Right lobe of liver (tissue), 6 donors: ENCODE results near the gene ACACA. TPM values are rescaled to one million over a fixed set of nuclear protein-coding genes. Genes with fewer than 3 reads are reported as not detected.
A peak's percentile ranks its signal among the peaks of the same experiment; 100 is the strongest.

Experiments
- ATAC-seq, 4 donors: fragments of 200-7000 bp; cut with Tn5 transposase; one replicate each; pipeline ENCODE4 v1.9.1; 2020; ENCODE audit warnings: mild to moderate bottlenecking in 4 of 4, moderate library complexity in 4 of 4
- DNase-seq, 3 donors: peaks; one replicate each; pipeline ENCODE4 v3.0.0-alpha.2; 2020
- H3K27ac ChIP-seq, 3 donors: fragments of 200-600 bp; one replicate each; pipeline ENCODE4 v1.8.0; 2022
- H3K27me3 ChIP-seq, 2 donors: fragments of 200-600 bp; one replicate each; pipeline ENCODE4 v1.8.0; 2022
- H3K36me3 ChIP-seq, 4 donors: fragments of 200-600 bp; sonication (generic) in 1 of 4; one replicate each; pipeline versions ENCODE4 v1.5.1 to v1.8.0; 2017 to 2022; ENCODE audit warnings: control low read depth in 1 of 4
- H3K4me1 ChIP-seq, 4 donors: fragments of 200-600 bp; sonication (generic) in 1 of 4; one replicate each; pipeline versions ENCODE4 v1.5.1 to v1.8.0; 2017 to 2022; ENCODE audit warnings: control low read depth in 1 of 4
- H3K4me3 ChIP-seq, 3 donors: fragments of 200-600 bp; one replicate each; pipeline ENCODE4 v1.8.0; 2022
- H3K9me3 ChIP-seq, 4 donors: fragments of 200-600 bp; sonication (generic) in 1 of 4; one replicate each; pipeline versions ENCODE4 v1.5.1 to v1.8.0; 2017 to 2022; ENCODE audit warnings: control low read depth in 1 of 4
- POLR2A ChIP-seq: fragments of 450-650 bp; IDR thresholded peaks from one replicate; pipeline ENCODE4 v1.6.1; 2017; ENCODE audit warnings: antibody characterized with exemption, mild to moderate bottlenecking
- WGBS: methylation state at CpG from one replicate; pipeline ENCODE4 v1.1.6; 2018; ENCODE audit warnings: low coverage, low lambda C conversion rate; ENCODE audit not compliant: insufficient coverage; ENCODE audit errors: missing lambda C conversion rate; 5-methylcytosine and 5-hydroxymethylcytosine counted together
- intact Hi-C, 2 donors: fragments of 100-400 bp; cut with DNase I; formaldehyde crosslinking; loops; one replicate each; pipeline versions ENCODE4 v1.11.2 to v1.14.1; 2022
- total RNA-seq, 6 experiments: library from RNA; depleted of rRNA in 2 of 6; stranded (reverse); fragments of >200 nt in 2 of 6; fragmentation: NEBNext Ultra II Directional in 3 of 6; extraction: Animal tissue kit (Norgen Biotek cat#: 25700) in 3 of 6; gene quantifications; one replicate each; pipeline versions ENCODE4 v1.1.0 to v1.2.4, GENCODE V29; 2016 to 2023
- TF ChIP-seq, protein P1 (sequence below), 4 donors: fragments of 200-600 bp in 3 of 4; fragments of 450-650 bp in 1 of 4; IDR thresholded peaks; one replicate each; pipeline versions ENCODE4 v1.5.1 to v1.8.0; 2016 to 2022; ENCODE audit warnings: antibody characterized with exemption in 4 of 4, mild to moderate bottlenecking in 2 of 4
- donor health status: DM: no; HTN: yes; CAD: no.
- donor health status: DM: no; HTN: no; CAD: no.
- donor health status: DM: no; HTN: no; CAD: no.
- donor health status: DM: no; HTN: yes; CAD: no.
- donor health status: DM: no; HTN: yes; CAD: no.

Gene ACACA
- total RNA-seq, 6 experiments from 2014 or later = 14.6 to 56.4 (median 27.1) TPM

DNA sequence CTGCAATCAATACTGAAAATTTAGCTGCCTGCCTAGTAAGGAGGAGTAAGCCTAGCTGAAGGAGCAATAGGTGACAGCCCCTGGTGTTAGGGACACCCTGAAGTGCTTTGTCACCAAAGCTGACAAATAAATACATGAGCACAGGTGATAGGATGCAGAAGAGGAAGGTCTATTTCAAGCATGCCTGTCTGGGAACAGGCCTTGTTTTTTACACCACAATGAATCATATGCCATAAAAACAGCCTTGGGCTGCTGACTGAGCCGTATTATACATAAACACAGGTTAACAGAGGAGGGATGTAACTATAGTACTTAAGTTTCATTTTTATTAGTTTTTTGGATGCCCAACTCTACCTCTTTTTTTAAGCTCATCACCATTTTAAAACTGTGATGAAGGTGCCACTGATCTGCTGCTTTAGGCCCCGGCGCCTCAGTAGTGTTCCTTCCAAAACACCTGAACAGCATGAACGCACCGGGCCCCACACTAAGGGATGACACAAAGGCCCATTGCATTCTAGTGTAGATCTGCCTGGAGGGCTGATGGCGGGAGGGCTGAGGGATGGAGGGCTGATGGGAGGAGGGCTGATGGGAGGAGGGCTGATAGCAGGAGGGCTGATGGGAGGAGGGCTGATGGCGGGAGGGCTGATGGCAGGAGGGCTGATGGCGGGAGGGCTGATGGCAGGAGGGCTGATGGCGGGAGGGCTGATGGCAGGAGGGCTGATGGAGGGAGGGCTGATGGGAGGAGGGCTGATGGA, 307.5 kb downstream of the ACACA start:
- Histone ChIP-seq H3K4me3 (no peak overlapping the region), H3K4me1 (no peaks in the 10 kb centered on the region), H3K36me3 (peaks cover 0 to 52% (median 8%) of the 10 kb centered on the region in 4 donors), H3K9me3 (no peaks in the 10 kb centered on the region), H3K27ac (no peak overlapping the region), H3K27me3 (no peaks in the 10 kb centered on the region)
- 96% methylated on average over 5 of the region's 9 CpGs for WGBS
- DNase-seq = no peak
- no peak for ATAC-seq
- no peak for TF ChIP-seq POLR2A
- intact Hi-C loops = no loop called here

DNA sequence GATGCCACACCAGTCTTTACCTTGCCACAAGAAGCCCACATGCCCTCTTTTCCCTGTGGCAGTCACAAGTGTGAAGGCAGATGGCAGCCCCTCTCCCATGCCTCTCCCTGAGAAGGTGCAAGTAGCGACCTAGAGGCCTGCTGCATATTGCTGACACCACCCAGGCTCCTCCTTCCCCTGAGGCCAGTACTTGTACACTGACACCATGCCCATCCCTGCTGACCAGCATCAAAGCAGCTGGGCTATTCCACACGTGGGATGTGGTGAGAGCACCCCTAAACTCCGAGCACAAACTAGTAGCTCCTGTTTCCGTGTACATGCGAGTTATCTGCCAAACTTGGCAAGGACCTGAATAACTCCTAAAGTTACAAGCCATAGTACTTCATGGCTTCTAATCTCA, 308.5 kb downstream of the ACACA start:
- Histone ChIP-seq H3K27me3 (no peaks in the 10 kb centered on the region), H3K9me3 (no peaks in the 10 kb centered on the region), H3K4me1 (no peaks in the 10 kb centered on the region), H3K27ac (no peak overlapping the region), H3K36me3 (peaks cover 0 to 50% (median 8%) of the 10 kb centered on the region in 4 donors), H3K4me3 (no peak overlapping the region)
- ATAC-seq (no peak), DNase-seq (no peak)
- WGBS = 100% methylated on average over 2 of the region's 5 CpGs
- intact Hi-C loops = no loop called here
- TF ChIP-seq, protein P1, sequence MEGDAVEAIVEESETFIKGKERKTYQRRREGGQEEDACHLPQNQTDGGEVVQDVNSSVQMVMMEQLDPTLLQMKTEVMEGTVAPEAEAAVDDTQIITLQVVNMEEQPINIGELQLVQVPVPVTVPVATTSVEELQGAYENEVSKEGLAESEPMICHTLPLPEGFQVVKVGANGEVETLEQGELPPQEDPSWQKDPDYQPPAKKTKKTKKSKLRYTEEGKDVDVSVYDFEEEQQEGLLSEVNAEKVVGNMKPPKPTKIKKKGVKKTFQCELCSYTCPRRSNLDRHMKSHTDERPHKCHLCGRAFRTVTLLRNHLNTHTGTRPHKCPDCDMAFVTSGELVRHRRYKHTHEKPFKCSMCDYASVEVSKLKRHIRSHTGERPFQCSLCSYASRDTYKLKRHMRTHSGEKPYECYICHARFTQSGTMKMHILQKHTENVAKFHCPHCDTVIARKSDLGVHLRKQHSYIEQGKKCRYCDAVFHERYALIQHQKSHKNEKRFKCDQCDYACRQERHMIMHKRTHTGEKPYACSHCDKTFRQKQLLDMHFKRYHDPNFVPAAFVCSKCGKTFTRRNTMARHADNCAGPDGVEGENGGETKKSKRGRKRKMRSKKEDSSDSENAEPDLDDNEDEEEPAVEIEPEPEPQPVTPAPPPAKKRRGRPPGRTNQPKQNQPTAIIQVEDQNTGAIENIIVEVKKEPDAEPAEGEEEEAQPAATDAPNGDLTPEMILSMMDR (IDR thresholded peaks at IDR 0.05) = no peak
- TF ChIP-seq POLR2A = no peak

DNA sequence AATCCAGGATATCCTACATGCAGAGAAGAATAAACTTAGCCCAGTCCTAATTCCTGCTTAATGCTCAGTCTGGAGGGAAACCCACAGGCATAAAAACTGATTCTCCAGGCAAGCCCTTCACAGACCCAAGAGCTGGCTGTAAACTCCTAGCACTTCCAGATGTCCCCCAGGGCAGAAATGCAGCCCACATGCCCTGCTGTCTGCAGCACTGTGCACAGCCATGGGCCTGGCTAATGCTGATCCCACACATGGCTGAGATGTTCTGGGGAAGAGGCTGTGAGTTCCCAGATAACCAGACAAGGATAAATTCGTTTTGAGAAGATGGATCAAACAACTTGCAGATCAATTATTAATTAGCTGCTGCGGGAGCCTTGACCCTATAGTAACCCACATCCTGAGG, 309.5 kb downstream of the ACACA start:
- intact Hi-C loops = no loop called here
- Histone ChIP-seq H3K4me3 (no peak overlapping the region), H3K4me1 (no peaks in the 10 kb centered on the region), H3K27ac (no peak overlapping the region), H3K36me3 (peaks cover 0 to 50% (median 8%) of the 10 kb centered on the region in 4 donors), H3K9me3 (no peaks in the 10 kb centered on the region), H3K27me3 (no peaks in the 10 kb centered on the region)
- DNase-seq (no peak), ATAC-seq (no peak)
- 80% methylated on average over 1 of the region's 2 CpGs for WGBS
- TF ChIP-seq, protein P1 (IDR thresholded peaks at IDR 0.05) = no peak
- no peak for TF ChIP-seq POLR2A

DNA sequence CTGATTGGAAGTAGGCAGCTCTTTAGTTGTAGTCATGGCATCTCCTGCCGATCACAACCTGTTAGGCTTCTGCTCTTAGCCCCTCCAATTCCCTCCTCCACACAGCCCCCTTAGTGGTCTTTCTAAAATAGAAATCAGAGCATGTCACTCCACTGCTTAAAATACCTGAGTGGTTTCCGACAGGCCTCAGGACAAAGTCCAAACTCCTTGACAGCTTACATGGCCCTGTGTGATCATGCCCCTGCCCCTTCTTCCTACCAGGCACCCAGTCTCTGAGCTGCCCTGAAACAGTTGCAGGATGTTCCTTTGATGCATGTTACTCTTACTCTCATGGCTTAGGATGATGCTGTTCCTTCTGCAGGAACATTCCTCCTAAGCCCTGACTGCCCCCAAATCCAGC, 310.6 kb downstream of the ACACA start:
- intact Hi-C loops = no loop called here
- TF ChIP-seq, protein P1 (IDR thresholded peaks at IDR 0.05) = no peak
- no peak for TF ChIP-seq POLR2A
- H3K27ac ChIP-seq = no peak overlapping the region
- H3K4me3 ChIP-seq = no peak overlapping the region
- 100% methylated on average over 1 of the region's 2 CpGs for WGBS
- no peaks in the 10 kb centered on the region for H3K4me1 ChIP-seq
- peaks cover 0 to 50% (median 8%) of the 10 kb centered on the region in 4 donors for H3K36me3 ChIP-seq
- no peaks in the 10 kb centered on the region for H3K9me3 ChIP-seq
- H3K27me3 ChIP-seq = no peaks in the 10 kb centered on the region
- ATAC-seq = peak in 1 of 4 donors; percentile 48
- DNase-seq = no peak

DNA sequence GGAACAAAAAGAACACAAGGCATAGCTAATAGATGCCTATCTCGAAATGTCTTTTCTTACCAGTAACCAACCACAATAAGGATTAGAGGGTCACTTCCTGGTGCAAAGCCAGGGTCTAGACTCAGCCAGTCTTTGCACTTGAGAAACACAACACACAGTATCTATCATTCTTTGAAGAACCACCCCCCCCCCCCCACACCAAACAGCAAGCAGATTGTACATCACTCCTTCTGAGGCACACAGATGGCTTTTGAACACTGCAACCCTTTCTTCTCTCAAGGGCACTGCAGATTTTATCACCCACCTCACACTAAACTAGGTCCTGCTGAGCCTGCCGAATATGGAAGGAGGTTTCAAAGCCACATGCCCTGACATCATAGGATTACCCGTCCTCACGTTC, 312.2 kb downstream of the ACACA start:
- no peak for DNase-seq
- no peaks in the 10 kb centered on the region for H3K27me3 ChIP-seq
- intact Hi-C loops = no loop called here
- no peak for TF ChIP-seq POLR2A
- TF ChIP-seq, protein P1 (IDR thresholded peaks at IDR 0.05) = no peak
- ATAC-seq = no peak
- H3K36me3 ChIP-seq = peaks cover 0 to 58% (median 11%) of the 10 kb centered on the region in 4 donors
- no peaks in the 10 kb centered on the region for H3K4me1 ChIP-seq
- H3K4me3 ChIP-seq = no peak overlapping the region
- no peaks in the 10 kb centered on the region for H3K9me3 ChIP-seq
- no peak overlapping the region for H3K27ac ChIP-seq
- WGBS = 75% methylated on average over 1 of the region's 4 CpGs
